Cardiac fibroblast (primary cell): ENCODE data around the gene PPP2R2D.

Experiments
- DNase-seq, 2 donors: peaks; one replicate each; pipeline versions ENCODE4 v3.0.0 to v3.0.0-alpha.2; 2010; ENCODE audit warnings: low read depth in 2 of 2
- H3K4me3 ChIP-seq, 2 donors: replicated peaks in 1 of 2; 1 replicate in 1 of 2; 2 replicates in 1 of 2; pipeline ENCODE4 v1.5.1; 2011; ENCODE audit warnings: low read depth in 2 of 2, low read length in 2 of 2, mild to moderate bottlenecking in 2 of 2, moderate library complexity in 1 of 2
- TF ChIP-seq, protein P1 (sequence below): IDR thresholded peaks from one replicate; pipeline ENCODE4 v1.5.1; 2011; ENCODE audit warnings: low read depth, mild to moderate bottlenecking, low read length, inconsistent platforms

Gene PPP2R2D

DNA sequence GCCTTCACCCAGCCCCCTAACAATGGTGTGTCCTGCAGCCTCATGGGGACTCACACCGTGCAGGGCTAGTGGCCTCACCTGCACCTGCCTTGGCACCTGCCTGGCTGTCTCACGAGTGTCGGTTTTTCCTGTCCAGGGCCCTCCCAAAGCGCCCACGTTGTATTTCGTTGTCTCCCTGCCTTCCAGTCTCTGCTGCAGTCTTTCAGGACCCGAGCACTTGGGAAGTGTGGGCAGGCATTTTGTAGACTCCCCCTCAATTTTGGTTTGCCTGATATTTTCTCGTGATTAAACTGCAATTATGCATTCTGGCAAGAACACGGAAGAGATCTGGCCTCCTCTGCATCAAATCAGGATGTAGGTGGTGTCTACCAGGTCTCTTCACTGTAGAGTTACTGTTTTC lies 63.0 kb downstream of the PPP2R2D start:
- H3K4me3 ChIP-seq: no peak overlapping the region
- DNase-seq: no peak
- TF ChIP-seq, protein P1, sequence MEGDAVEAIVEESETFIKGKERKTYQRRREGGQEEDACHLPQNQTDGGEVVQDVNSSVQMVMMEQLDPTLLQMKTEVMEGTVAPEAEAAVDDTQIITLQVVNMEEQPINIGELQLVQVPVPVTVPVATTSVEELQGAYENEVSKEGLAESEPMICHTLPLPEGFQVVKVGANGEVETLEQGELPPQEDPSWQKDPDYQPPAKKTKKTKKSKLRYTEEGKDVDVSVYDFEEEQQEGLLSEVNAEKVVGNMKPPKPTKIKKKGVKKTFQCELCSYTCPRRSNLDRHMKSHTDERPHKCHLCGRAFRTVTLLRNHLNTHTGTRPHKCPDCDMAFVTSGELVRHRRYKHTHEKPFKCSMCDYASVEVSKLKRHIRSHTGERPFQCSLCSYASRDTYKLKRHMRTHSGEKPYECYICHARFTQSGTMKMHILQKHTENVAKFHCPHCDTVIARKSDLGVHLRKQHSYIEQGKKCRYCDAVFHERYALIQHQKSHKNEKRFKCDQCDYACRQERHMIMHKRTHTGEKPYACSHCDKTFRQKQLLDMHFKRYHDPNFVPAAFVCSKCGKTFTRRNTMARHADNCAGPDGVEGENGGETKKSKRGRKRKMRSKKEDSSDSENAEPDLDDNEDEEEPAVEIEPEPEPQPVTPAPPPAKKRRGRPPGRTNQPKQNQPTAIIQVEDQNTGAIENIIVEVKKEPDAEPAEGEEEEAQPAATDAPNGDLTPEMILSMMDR: no peak

DNA sequence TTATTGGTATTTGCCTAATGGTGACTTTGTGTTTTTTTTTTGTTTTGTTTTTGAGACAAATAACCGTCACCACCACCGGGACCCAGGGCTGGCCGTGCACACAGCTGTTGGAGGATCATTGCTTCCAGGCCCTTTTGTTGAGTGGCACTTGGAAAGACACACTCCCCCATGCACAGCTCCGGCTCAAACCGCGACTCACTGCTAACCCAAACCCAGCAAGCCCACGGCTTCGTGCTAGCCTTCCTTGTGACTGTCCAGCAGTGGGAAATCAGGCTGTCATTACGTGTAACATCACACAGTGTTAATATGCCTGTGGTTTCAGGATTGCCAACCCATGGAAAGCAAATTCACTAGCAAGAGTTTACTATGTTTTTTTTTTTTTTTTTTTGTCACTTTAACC lies 63.5 kb downstream of the PPP2R2D start:
- H3K4me3 ChIP-seq: no peak overlapping the region
- no peak for DNase-seq
- TF ChIP-seq, protein P1: no peak

DNA sequence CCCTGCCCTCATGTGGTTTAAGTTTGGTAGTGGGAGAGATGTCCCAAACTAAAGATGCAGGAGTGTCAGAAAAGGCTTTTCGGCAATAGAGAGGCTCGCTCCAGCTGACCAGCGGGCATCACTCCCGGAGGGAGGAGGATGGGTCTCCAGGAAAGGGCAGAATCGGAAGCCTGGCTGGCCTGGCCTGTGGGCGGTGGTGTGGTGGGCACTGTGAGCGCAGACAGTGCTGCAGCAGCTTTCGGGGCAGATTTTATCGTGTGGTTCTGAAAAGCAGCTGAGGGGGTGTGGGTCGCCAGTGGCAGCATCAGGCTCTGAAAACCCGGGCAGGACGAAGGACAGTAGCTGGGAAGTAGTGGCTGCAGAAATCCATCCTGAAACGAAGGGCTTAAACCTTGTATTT lies 68.1 kb downstream of the PPP2R2D start:
- no peak overlapping the region for H3K4me3 ChIP-seq
- TF ChIP-seq, protein P1: no peak
- DNase-seq: no peak

DNA sequence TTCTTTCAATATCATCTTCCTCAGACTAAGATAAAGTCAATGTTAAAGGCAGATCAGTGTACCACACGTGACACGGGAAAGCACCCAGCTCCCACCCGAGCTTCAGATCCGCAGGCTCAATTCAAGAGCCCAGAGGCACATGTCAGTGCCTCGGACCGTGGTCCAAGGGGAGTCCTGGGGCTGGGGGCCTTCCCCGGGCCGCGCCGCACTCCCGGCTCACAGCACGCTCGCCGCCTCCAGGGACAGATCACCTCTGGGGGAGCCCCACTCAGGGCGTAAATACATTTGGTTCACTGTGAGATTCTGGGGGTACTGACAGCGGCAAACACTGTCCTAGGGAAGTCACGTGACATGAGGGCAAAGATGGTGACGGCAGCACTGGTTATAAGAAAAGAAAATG lies 70.1 kb downstream of the PPP2R2D start:
- no peak for DNase-seq
- no peak overlapping the region for H3K4me3 ChIP-seq
- TF ChIP-seq, protein P1: no peak

DNA sequence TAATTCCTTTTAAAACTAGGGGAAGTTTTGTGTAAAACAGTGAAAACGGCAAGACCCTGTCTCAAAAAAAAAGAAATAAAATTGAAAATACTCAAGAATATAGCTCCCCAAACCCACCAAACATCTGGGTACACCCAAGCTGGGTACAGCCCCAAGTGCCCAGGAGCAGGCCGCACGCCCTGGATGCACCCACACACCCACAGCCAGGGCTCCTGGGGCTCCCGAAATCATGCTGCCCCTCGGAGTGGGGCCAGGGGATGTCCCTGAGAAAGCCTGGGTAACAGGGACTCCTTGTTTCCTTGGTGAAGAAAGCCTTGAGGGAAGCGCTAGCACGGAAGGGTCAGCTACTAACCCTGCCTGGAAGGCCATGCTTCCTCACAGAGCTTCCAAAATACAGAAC lies 70.8 kb downstream of the PPP2R2D start:
- TF ChIP-seq, protein P1: no peak
- DNase-seq: no peak
- no peak overlapping the region for H3K4me3 ChIP-seq

DNA sequence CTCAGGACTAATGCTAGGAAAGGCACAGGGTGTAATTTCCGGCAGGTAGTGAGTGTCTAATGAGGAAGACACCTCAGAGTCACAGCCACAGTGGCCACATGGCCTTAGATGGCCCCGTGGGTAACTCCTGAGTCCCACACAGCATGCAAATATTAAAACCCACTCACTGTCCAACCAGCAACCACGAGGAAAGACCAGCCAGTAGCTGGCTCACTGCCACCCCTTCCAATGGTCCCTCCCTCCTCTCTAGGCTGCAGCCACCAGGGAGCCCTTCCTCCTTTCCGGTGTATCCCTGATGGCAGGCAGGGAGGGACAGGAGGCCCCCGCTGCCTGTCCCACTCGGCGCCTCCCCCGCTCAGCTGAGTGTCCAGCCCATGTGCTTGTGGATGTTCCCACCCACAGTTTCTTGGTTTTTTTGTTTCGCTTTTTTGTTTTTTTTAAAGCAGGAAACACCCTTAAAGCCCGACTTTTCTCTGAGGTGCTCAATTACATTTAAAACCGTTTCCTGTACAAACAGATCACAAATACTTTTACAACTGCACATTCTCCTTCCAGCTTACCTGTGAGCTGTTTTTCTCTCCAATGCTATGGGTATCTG lies 71.8 kb downstream of the PPP2R2D start:
- TF ChIP-seq, protein P1: no peak
- peak; percentile 58 to 61 for DNase-seq

More for the DNA sequence above, 71.8 kb downstream of the PPP2R2D start:
- H3K4me3 ChIP-seq: no peak overlapping the region
